BLaER1 (cell line): Measurements from ENCODE around the gene COMT.
A peak's percentile ranks its signal among the peaks of the same experiment; 100 is the strongest.

ENCODE experiments used
- H3K27ac ChIP-seq: shearing (Covaris generic); formaldehyde crosslinking; 2 replicates; pipeline ENCODE4 v1.8.1; 2022
- H3K27me3 ChIP-seq: shearing (Covaris generic); formaldehyde crosslinking; 2 replicates; pipeline ENCODE4 v1.8.1; 2022
- H3K36me3 ChIP-seq: shearing (Covaris generic); formaldehyde crosslinking; 2 replicates; pipeline ENCODE4 v1.8.1; 2022
- H3K4me1 ChIP-seq: shearing (Covaris generic); formaldehyde crosslinking; 2 replicates; pipeline ENCODE4 v1.8.1; 2022
- H3K4me2 ChIP-seq: shearing (Covaris generic); formaldehyde crosslinking; 2 replicates; pipeline ENCODE4 v1.8.1; 2022
- H3K4me3 ChIP-seq: shearing (Covaris generic); formaldehyde crosslinking; 2 replicates; pipeline ENCODE4 v1.8.1; 2022
- H3K9ac ChIP-seq: shearing (Covaris generic); formaldehyde crosslinking; 2 replicates; pipeline ENCODE4 v1.8.1; 2022
- H3K9me3 ChIP-seq: shearing (Covaris generic); formaldehyde crosslinking; 2 replicates; pipeline ENCODE4 v1.8.1; 2022
- H4K20me1 ChIP-seq: shearing (Covaris generic); formaldehyde crosslinking; 2 replicates; pipeline ENCODE4 v1.8.1; 2022
- Cebpa-rat ChIP-seq: shearing (Covaris generic); IDR thresholded peaks from 2 replicates; pipeline ENCODE4 v1.8.1; 2022

The COMT gene

GRCh38 chr22:19991645-19992451 is 50.3 kb downstream of the COMT start:
- H3K27ac ChIP-seq = peak overlapping the region; percentile 37; the same call in 1 of the 2 replicates

GRCh38 chr22:19992481-19992911 is 50.9 kb downstream of the COMT start:
- Histone ChIP-seq H3K27ac (no peak overlapping the region), H3K9me3 (no peaks in the 10 kb centered on the region)
- no peak for TF ChIP-seq Cebpa-rat

More at GRCh38 chr22:19991645-19992451, 50.3 kb downstream of the COMT start:
- Histone ChIP-seq H3K4me1 (peaks cover 58% of the 10 kb centered on the region), H3K4me2 (peak overlapping the region; percentile 53), H3K27me3 (no peaks in the 10 kb centered on the region), H3K36me3 (no peaks in the 10 kb centered on the region), H4K20me1 (no peaks in the 10 kb centered on the region), H3K4me3 (no peak overlapping the region), H3K9me3 (no peaks in the 10 kb centered on the region), H3K9ac (peak overlapping the region; percentile 54; the same call in 1 of the 2 replicates)
- no peak for TF ChIP-seq Cebpa-rat

GRCh38 chr22:19992921-19993355 is 51.4 kb downstream of the COMT start:
- H3K4me3 ChIP-seq = no peak overlapping the region
- H3K4me1 ChIP-seq = peaks cover 65% of the 10 kb centered on the region
- no peaks in the 10 kb centered on the region for H3K36me3 ChIP-seq
- no peaks in the 10 kb centered on the region for H4K20me1 ChIP-seq
- no peak overlapping the region for H3K4me2 ChIP-seq
- no peak overlapping the region for H3K9ac ChIP-seq
- TF ChIP-seq Cebpa-rat = no peak
- H3K9me3 ChIP-seq = no peaks in the 10 kb centered on the region
- H3K27me3 ChIP-seq = no peaks in the 10 kb centered on the region
- H3K27ac ChIP-seq = no peak overlapping the region

More at GRCh38 chr22:19992481-19992911, 50.9 kb downstream of the COMT start:
- Histone ChIP-seq H3K4me3 (no peak overlapping the region), H3K27me3 (no peaks in the 10 kb centered on the region), H3K4me2 (peak overlapping the region; percentile 53), H4K20me1 (no peaks in the 10 kb centered on the region), H3K9ac (0 out of 2 replicates have a peak overlapping the region, but pooled peaks have one; percentile 54), H3K36me3 (no peaks in the 10 kb centered on the region), H3K4me1 (peaks cover 63% of the 10 kb centered on the region)

- H3K4me1 ChIP-seq = peaks cover 74% of the 10 kb centered on the region
- no peaks in the 10 kb centered on the region for H3K9me3 ChIP-seq
- no peak overlapping the region for H3K27ac ChIP-seq
- no peaks in the 10 kb centered on the region for H3K36me3 ChIP-seq
- H3K9ac ChIP-seq = no peak overlapping the region
- H3K27me3 ChIP-seq = no peaks in the 10 kb centered on the region
- no peak for TF ChIP-seq Cebpa-rat
- H4K20me1 ChIP-seq = no peaks in the 10 kb centered on the region
- H3K4me2 ChIP-seq = no peak overlapping the region
- H3K4me3 ChIP-seq = no peak overlapping the region
These were observed 52.4 kb downstream of the COMT start for GRCh38 chr22:19993926-19994325.

GRCh38 chr22:19994851-19995610 is 53.5 kb downstream of the COMT start:
- Histone ChIP-seq H3K4me3 (no peak overlapping the region), H3K4me1 (peaks cover 76% of the 10 kb centered on the region), H3K36me3 (no peaks in the 10 kb centered on the region), H3K9me3 (no peaks in the 10 kb centered on the region), H4K20me1 (no peaks in the 10 kb centered on the region), H3K4me2 (peak overlapping the region; percentile 87), H3K9ac (peak overlapping the region; percentile 48; the same call in 1 of the 2 replicates), H3K27me3 (no peaks in the 10 kb centered on the region), H3K27ac (peak overlapping the region; percentile 49; the same call in 1 of the 2 replicates)
- no peak for TF ChIP-seq Cebpa-rat

GRCh38 chr22:19995611-19996339 is 54.2 kb downstream of the COMT start:
- H3K4me1 ChIP-seq = peaks cover 83% of the 10 kb centered on the region
- H3K4me3 ChIP-seq = no peak overlapping the region
- no peak for TF ChIP-seq Cebpa-rat
- peak overlapping the region; percentile 87 for H3K4me2 ChIP-seq
- H3K9ac ChIP-seq = peak overlapping the region; percentile 48; the same call in 1 of the 2 replicates
- no peaks in the 10 kb centered on the region for H3K27me3 ChIP-seq
- no peaks in the 10 kb centered on the region for H3K36me3 ChIP-seq
- peak overlapping the region; percentile 49 for H3K27ac ChIP-seq
- no peaks in the 10 kb centered on the region for H3K9me3 ChIP-seq
- H4K20me1 ChIP-seq = no peaks in the 10 kb centered on the region

GRCh38 chr22:19996694-19997384 is 55.3 kb downstream of the COMT start:
- no peak overlapping the region for H3K4me3 ChIP-seq
- no peaks in the 10 kb centered on the region for H3K9me3 ChIP-seq
- no peaks in the 10 kb centered on the region for H4K20me1 ChIP-seq
- H3K4me1 ChIP-seq = peaks cover 85% of the 10 kb centered on the region
- no peaks in the 10 kb centered on the region for H3K36me3 ChIP-seq
- H3K27me3 ChIP-seq = no peaks in the 10 kb centered on the region
- no peak overlapping the region for H3K27ac ChIP-seq
- H3K4me2 ChIP-seq = peak overlapping the region; percentile 87
- no peak overlapping the region for H3K9ac ChIP-seq
- TF ChIP-seq Cebpa-rat = no peak

GRCh38 chr22:19997561-19998231 is 56.1 kb downstream of the COMT start:
- Histone ChIP-seq H4K20me1 (no peaks in the 10 kb centered on the region), H3K4me1 (peaks cover 85% of the 10 kb centered on the region), H3K4me2 (peak overlapping the region; percentile 78), H3K27me3 (no peaks in the 10 kb centered on the region), H3K9ac (0 out of 2 replicates have a peak overlapping the region, but pooled peaks have one; percentile 20), H3K4me3 (no peak overlapping the region), H3K9me3 (no peaks in the 10 kb centered on the region), H3K36me3 (no peaks in the 10 kb centered on the region), H3K27ac (peak overlapping the region; percentile 50; the same call in 1 of the 2 replicates)
- no peak for TF ChIP-seq Cebpa-rat
